GM13977 (cell line): ENCODE measurements around the gene TUBB2A.

Experiments
- DNase-seq: peaks from one replicate; pipeline ENCODE4 v3.0.0; 2012; ENCODE audit warnings: low spot score
- CTCF ChIP-seq: IDR thresholded peaks from 2 replicates; pipeline ENCODE4 v1.5.1; 2012; ENCODE audit warnings: mild to moderate bottlenecking, control low read depth; ENCODE audit not compliant: insufficient read depth; ENCODE audit errors: extremely low read depth, missing control alignments
- in situ Hi-C: fragments of 300-500 bp; cut with MboI; formaldehyde crosslinking; loops from one replicate; pipeline ENCODE4 v1.12.0; 2022; ENCODE audit warnings: low sequenced_read_pairs, low pct_unique_long_range_greater_than_20kb, mixed read lengths, inconsistent platforms; ENCODE audit not compliant: unreplicated experiment

Gene TUBB2A

GRCh38 chr6:3122823-3123182 lies 34.5 kb downstream of the TUBB2A start:
- DNase-seq = no peak
- TF ChIP-seq CTCF = no peak
- in situ Hi-C loops = loop anchor here (10.0 to 25.0 kb wide), 2 partner anchors 122 to 614 kb away; no protein-coding TSS in a partner anchor

- no peak for TF ChIP-seq CTCF
- in situ Hi-C loops = loop anchor here (10.0 to 25.0 kb wide), 2 partner anchors 124 to 617 kb away; no protein-coding TSS in a partner anchor
- no peak for DNase-seq
These were observed 36.6 kb downstream of the TUBB2A start for GRCh38 chr6:3120765-3121089.

- in situ Hi-C loops = loop anchor here (25.0 kb wide), 1 partner anchor 618 kb away; no protein-coding TSS in a partner anchor
- TF ChIP-seq CTCF = no peak
- DNase-seq = no peak
These were observed 38.2 kb downstream of the TUBB2A start for GRCh38 chr6:3119040-3119723.

- no peak for TF ChIP-seq CTCF
- in situ Hi-C loops = loop anchor here (25.0 kb wide), 1 partner anchor 619 kb away; no protein-coding TSS in a partner anchor
- peak; percentile 100 for DNase-seq
These were observed 38.8 kb downstream of the TUBB2A start, which contains the start of gene BPHL for GRCh38 chr6:3118353-3119039. Gene BPHL (plus strand): TSS chr6:3118711. CDS start chr6:3118741, 30 bp downstream.

- TF ChIP-seq CTCF = no peak
- no peak for DNase-seq
- in situ Hi-C loops = loop anchor here (25.0 kb wide), 1 partner anchor 619 kb away; no protein-coding TSS in a partner anchor
These were observed 39.4 kb downstream of the TUBB2A start for GRCh38 chr6:3117912-3118352.

GRCh38 chr6:3114377-3114776 lies 43.0 kb downstream of the TUBB2A start:
- in situ Hi-C loops = loop anchor here (25.0 kb wide), 1 partner anchor 623 kb away; no protein-coding TSS in a partner anchor
- no peak for DNase-seq
- no peak for TF ChIP-seq CTCF
